H1 (cell line): ENCODE results near the gene LSM7. TPM values are rescaled to one million over a fixed set of nuclear protein-coding genes. Genes with fewer than 3 reads are reported as not detected.
A peak's percentile ranks its signal among the peaks of the same experiment; 100 is the strongest.

Experiments
- ASH2L ChIP-seq: fragments of 200-600, 300-600 bp; sonication (generic); IDR thresholded peaks from one replicate; pipeline ENCODE4 v1.7.1; 2017; ENCODE audit warnings: low read length
- BACH1 ChIP-seq: IDR thresholded peaks from 2 replicates; pipeline ENCODE4 v1.6.1; 2012; ENCODE audit warnings: low read length, improper control_type of control experiment
- BRCA1 ChIP-seq: IDR thresholded peaks from 2 replicates; pipeline ENCODE4 v1.6.1; 2012; ENCODE audit warnings: low read depth, low read length, improper control_type of control experiment
- CBX5 ChIP-seq: fragments of 300-800, 300-1000 bp; sonication (generic); IDR thresholded peaks from 2 replicates; pipeline ENCODE4 v1.7.1; 2016; ENCODE audit warnings: antibody characterized with exemption, low read length, low read depth
- GTF2F1 ChIP-seq: IDR thresholded peaks from 2 replicates; pipeline ENCODE4 v1.6.1; 2012; ENCODE audit warnings: low read depth, low read length, improper control_type of control experiment, borderline replicate concordance
- HDAC2 ChIP-seq, 2 experiments: fragments of 300-600 bp in 1 of 2; sonication (generic) in 1 of 2; IDR thresholded peaks; 2 replicates each; pipeline ENCODE4 v1.6.1; 2011 to 2012; ENCODE audit warnings: low read depth in 2 of 2, low read length in 2 of 2, mild to moderate bottlenecking in 2 of 2, moderate library complexity in 2 of 2, borderline replicate concordance in 1 of 2, inconsistent platforms in 1 of 2
- HDAC6 ChIP-seq: IDR thresholded peaks from one replicate; pipeline ENCODE4 v1.7.1; 2012; ENCODE audit warnings: low read depth, mild to moderate bottlenecking, inconsistent platforms, low read length, moderate library complexity
- JUND ChIP-seq: IDR thresholded peaks from 2 replicates; pipeline ENCODE4 v1.6.1; 2011; ENCODE audit warnings: mild to moderate bottlenecking, improper control_type of control experiment, low read length
- KDM1A ChIP-seq: fragments of 200-600, 300-600 bp; sonication (generic); IDR thresholded peaks from 2 replicates; pipeline ENCODE4 v1.7.1; 2016; ENCODE audit warnings: mild to moderate bottlenecking, low read length, borderline replicate concordance
- MAFK ChIP-seq: IDR thresholded peaks from 2 replicates; pipeline ENCODE4 v1.6.1; 2012; ENCODE audit warnings: low read depth, mild to moderate bottlenecking, improper control_type of control experiment, low read length
- MAX ChIP-seq: IDR thresholded peaks from 2 replicates; pipeline ENCODE4 v1.6.1; 2012; ENCODE audit warnings: inconsistent platforms
- RFX5 ChIP-seq: IDR thresholded peaks from 2 replicates; pipeline ENCODE4 v1.6.1; 2011; ENCODE audit warnings: low read depth, low read length, improper control_type of control experiment, borderline replicate concordance
- SAP30 ChIP-seq: fragments of 300-600 bp; sonication (generic); IDR thresholded peaks from 2 replicates; pipeline ENCODE4 v1.7.1; 2012; ENCODE audit warnings: low read length, moderate library complexity, mild to moderate bottlenecking, inconsistent platforms; ENCODE audit not compliant: insufficient read depth, insufficient replicate concordance
- SIN3A ChIP-seq, 2 experiments: IDR thresholded peaks in 1 of 2; conservative IDR thresholded peaks in 1 of 2; 2 replicates each; pipeline ENCODE4 v1.6.1; 2011 to 2012; ENCODE audit warnings: low read length in 2 of 2, improper control_type of control experiment in 1 of 2, low read depth in 1 of 2, mild to moderate bottlenecking in 1 of 2
- SP1 ChIP-seq: IDR thresholded peaks from 2 replicates; pipeline ENCODE4 v1.6.1; 2011; ENCODE audit warnings: low read depth, low read length
- SP4 ChIP-seq: IDR thresholded peaks from 2 replicates; pipeline ENCODE4 v1.6.1; 2012; ENCODE audit warnings: low read length, inconsistent platforms
- TBP ChIP-seq: IDR thresholded peaks from 2 replicates; pipeline ENCODE4 v1.6.1; 2011; ENCODE audit warnings: low read depth, low read length, improper control_type of control experiment
- polyA plus RNA-seq, 7 experiments: library from polyadenylated mRNA; depleted of rRNA in 3 of 7; stranded (reverse) in 5 of 7; unstranded in 2 of 7; fragments of >200 nt in 5 of 7; fragments of 200-250 nt in 2 of 7; gene quantifications; 1 replicate in 5 of 7; 2 replicates in 1 of 7; 4 replicates in 1 of 7; pipeline versions ENCODE4 v1.2.1 to v1.2.3, GENCODE V29; 2011 to 2013; ENCODE audit warnings: missing spikeins in 2 of 7, mixed read lengths in 2 of 7
- total RNA-seq: library from RNA; stranded (reverse); fragmentation: NEBNext Ultra II Directional; extraction: Animal tissue kit (Norgen Biotek cat#: 25700); gene quantifications from 2 replicates; pipeline ENCODE4 v1.2.1, GENCODE V29; 2021
- TF ChIP-seq, protein P1 (sequence below), 3 experiments: IDR thresholded peaks; 1 replicate in 2 of 3; 2 replicates in 1 of 3; pipeline versions ENCODE4 v1.5.1 to v1.6.1; 2011; ENCODE audit warnings: low read length in 3 of 3, mild to moderate bottlenecking in 3 of 3, inconsistent platforms in 2 of 3, low read depth in 1 of 3, moderate library complexity in 1 of 3; ENCODE audit not compliant: insufficient read depth in 1 of 3; ENCODE audit errors: control extremely low read depth in 1 of 3
- TF ChIP-seq, protein P2 (sequence below): IDR thresholded peaks from 2 replicates; pipeline ENCODE4 v1.6.1; 2011; ENCODE audit warnings: low read length, improper control_type of control experiment

The LSM7 gene
- total and polyA plus RNA-seq, 2 of the 8 experiments (the other 6 are each of a cell fraction or from before 2014, with no cell fraction given): 228 to 1,335 TPM

GRCh38 chr19:2273356-2274184 is 54.8 kb downstream of the LSM7 start (continued):
- TF ChIP-seq, protein P1, sequence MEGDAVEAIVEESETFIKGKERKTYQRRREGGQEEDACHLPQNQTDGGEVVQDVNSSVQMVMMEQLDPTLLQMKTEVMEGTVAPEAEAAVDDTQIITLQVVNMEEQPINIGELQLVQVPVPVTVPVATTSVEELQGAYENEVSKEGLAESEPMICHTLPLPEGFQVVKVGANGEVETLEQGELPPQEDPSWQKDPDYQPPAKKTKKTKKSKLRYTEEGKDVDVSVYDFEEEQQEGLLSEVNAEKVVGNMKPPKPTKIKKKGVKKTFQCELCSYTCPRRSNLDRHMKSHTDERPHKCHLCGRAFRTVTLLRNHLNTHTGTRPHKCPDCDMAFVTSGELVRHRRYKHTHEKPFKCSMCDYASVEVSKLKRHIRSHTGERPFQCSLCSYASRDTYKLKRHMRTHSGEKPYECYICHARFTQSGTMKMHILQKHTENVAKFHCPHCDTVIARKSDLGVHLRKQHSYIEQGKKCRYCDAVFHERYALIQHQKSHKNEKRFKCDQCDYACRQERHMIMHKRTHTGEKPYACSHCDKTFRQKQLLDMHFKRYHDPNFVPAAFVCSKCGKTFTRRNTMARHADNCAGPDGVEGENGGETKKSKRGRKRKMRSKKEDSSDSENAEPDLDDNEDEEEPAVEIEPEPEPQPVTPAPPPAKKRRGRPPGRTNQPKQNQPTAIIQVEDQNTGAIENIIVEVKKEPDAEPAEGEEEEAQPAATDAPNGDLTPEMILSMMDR (IDR thresholded peaks at IDR 0.05; ENCODE audit: control extremely low read depth in 1 of 3, insufficient read depth in 1 of 3, low read depth in 1 of 3, low read length in 3 of 3): peak; percentile 81 to 97 (median 96)
- TF ChIP-seq MAFK (no peak), MAX (peak; percentile 75), BACH1 (no peak), SP1 (no peak), TBP (no peak; the same call in 1 of the 2 replicates), HDAC2 (IDR thresholded peaks at IDR 0.05; ENCODE audit: borderline replicate concordance in 1 of 2, low read depth in 2 of 2, low read length in 2 of 2) (no peak), SP4 (no peak), SAP30 (no peak), CBX5 (no peak), JUND (peak; percentile 31; the same call in 1 of the 2 replicates), BRCA1 (no peak), GTF2F1 (no peak), HDAC6 (no peak), SIN3A (conservative IDR thresholded peaks at IDR 0.05 in 1 of 2, IDR thresholded peaks at IDR 0.05 in 1 of 2; ENCODE audit: low read depth in 1 of 2, low read length in 2 of 2) (peak in 1 of 2 experiments; percentile 83; a peak in 2 of 4 replicates), KDM1A (no peak), ASH2L (peak; percentile 41), RFX5 (no peak)
- TF ChIP-seq, protein P2, sequence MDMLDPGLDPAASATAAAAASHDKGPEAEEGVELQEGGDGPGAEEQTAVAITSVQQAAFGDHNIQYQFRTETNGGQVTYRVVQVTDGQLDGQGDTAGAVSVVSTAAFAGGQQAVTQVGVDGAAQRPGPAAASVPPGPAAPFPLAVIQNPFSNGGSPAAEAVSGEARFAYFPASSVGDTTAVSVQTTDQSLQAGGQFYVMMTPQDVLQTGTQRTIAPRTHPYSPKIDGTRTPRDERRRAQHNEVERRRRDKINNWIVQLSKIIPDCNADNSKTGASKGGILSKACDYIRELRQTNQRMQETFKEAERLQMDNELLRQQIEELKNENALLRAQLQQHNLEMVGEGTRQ: no peak
